ENCODE measurements around the gene CD86. TPM values are rescaled to one million over a fixed set of nuclear protein-coding genes. Genes with fewer than 3 reads are reported as not detected.

Gene CD86
- total RNA-seq, 4 donors from 2014 or later: 1.4 to 4.6 (median 2.2) TPM; not detected in 1

DNA sequence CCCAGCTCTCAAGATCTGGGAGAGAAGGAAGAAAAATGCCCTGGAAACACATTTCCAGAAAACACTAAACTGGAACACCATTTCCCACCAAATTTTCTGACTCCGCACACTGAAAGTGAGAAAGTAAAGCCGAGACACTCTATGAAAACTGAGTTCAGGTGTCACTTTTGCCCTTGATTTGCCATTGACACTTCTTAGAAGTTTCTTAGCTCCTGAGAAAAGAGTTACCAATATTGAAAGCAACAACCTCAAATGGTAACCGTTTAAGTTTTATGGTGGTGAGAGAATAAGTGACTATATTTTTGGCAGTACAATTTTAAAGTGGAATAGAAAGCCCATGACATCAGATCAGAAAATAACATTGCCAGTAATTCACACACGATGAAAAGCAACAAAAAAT lies 39.0 kb downstream of the CD86 start:
- in situ Hi-C loops (cut with MboI; ENCODE audit: low pct_ligation_motif_present in 1 of 4, low pct_unique_long_range_greater_than_20kb in 1 of 4, low sequenced_read_pairs in 3 of 4): no loop called here

DNA sequence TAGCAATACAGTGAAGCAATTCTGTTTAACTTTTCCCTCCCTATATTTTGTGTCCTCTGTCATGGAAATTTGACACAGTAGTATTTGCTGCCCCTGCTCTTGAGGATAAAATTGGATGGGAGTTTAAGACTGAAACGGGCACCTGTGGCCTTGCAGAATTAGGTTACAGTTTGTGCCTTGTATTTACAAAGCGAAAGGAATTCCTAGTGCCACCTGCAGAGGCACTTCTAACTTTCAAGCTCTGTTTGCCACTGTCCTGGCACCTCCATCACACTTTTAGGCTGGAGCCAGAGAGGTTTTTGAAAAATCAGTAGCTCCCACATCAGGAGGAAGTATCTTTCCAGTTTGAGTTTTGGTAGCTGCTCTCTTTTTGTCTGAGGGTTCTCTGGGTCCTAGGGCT lies 39.5 kb downstream of the CD86 start:
- in situ Hi-C loops (cut with MboI; ENCODE audit: low pct_ligation_motif_present in 1 of 4, low pct_unique_long_range_greater_than_20kb in 1 of 4, low sequenced_read_pairs in 3 of 4): no loop called here
- H3K4me3 ChIP-seq: no peak overlapping the region
- H3K27me3 ChIP-seq: no peaks in the 10 kb centered on the region
- WGBS, 2 donors (ENCODE audit: low coverage in 1 of 2): 50 to 56% methylated on average over 1 to 2 of the region's 2 CpGs
- no peak overlapping the region for H3K27ac ChIP-seq
- peaks cover 0 to 4% (median 0%) of the 10 kb centered on the region in 4 donors for H3K4me1 ChIP-seq
- no peaks in the 10 kb centered on the region for H3K36me3 ChIP-seq
- intact Hi-C loops (cut with DNase I; ENCODE audit: low total_unique reads): no loop called here
- TF ChIP-seq, protein P1, sequence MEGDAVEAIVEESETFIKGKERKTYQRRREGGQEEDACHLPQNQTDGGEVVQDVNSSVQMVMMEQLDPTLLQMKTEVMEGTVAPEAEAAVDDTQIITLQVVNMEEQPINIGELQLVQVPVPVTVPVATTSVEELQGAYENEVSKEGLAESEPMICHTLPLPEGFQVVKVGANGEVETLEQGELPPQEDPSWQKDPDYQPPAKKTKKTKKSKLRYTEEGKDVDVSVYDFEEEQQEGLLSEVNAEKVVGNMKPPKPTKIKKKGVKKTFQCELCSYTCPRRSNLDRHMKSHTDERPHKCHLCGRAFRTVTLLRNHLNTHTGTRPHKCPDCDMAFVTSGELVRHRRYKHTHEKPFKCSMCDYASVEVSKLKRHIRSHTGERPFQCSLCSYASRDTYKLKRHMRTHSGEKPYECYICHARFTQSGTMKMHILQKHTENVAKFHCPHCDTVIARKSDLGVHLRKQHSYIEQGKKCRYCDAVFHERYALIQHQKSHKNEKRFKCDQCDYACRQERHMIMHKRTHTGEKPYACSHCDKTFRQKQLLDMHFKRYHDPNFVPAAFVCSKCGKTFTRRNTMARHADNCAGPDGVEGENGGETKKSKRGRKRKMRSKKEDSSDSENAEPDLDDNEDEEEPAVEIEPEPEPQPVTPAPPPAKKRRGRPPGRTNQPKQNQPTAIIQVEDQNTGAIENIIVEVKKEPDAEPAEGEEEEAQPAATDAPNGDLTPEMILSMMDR (IDR thresholded peaks at IDR 0.05): no peak
- no peak for TF ChIP-seq POLR2AphosphoS5 (IDR thresholded peaks at IDR 0.05)
- no peak for TF ChIP-seq EP300 (IDR thresholded peaks at IDR 0.05; ENCODE audit: low read depth)
- TF ChIP-seq POLR2A (IDR thresholded peaks at IDR 0.05): no peak
- no peak for DNase-seq
- H3K9me3 ChIP-seq: no peaks in the 10 kb centered on the region

More for the DNA sequence above, 39.0 kb downstream of the CD86 start:
- Histone ChIP-seq H3K4me1 (peaks cover 0 to 4% (median 0%) of the 10 kb centered on the region in 4 donors), H3K36me3 (no peaks in the 10 kb centered on the region), H3K27ac (no peak overlapping the region), H3K27me3 (no peaks in the 10 kb centered on the region), H3K9me3 (no peaks in the 10 kb centered on the region), H3K4me3 (no peak overlapping the region)
- no peak for DNase-seq
- TF ChIP-seq, protein P1 (IDR thresholded peaks at IDR 0.05): no peak
- TF ChIP-seq POLR2AphosphoS5 (IDR thresholded peaks at IDR 0.05) (no peak), EP300 (IDR thresholded peaks at IDR 0.05; ENCODE audit: low read depth) (no peak), POLR2A (IDR thresholded peaks at IDR 0.05) (no peak)
- WGBS, 2 donors (ENCODE audit: low coverage in 1 of 2): 68 to 74% methylated on average over 3 to 4 of the region's 4 CpGs
- intact Hi-C loops (cut with DNase I; ENCODE audit: low total_unique reads): no loop called here

DNA sequence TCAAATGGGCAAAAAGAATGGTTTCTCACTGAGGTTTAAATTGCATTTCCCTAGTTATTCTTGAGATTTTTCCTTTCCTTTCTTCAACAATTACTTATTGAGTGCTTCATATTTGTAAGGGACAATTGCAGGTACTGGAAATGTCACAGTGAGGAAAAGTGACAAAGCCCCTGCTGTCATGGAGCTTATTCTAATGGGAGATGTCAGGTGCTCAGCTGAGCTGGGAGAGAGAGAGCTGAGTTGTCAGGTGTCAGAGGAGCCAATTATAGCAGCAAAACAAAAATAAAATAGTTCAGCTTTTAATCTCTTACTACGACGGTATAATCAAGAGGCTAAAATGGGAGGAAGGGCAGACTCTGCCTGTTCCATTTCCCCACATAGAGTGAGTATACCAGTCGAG lies 42.0 kb downstream of the CD86 start:
- no peak overlapping the region for H3K4me3 ChIP-seq
- intact Hi-C loops (cut with DNase I; ENCODE audit: low total_unique reads) (no loop called here), in situ Hi-C loops (cut with MboI; ENCODE audit: low pct_ligation_motif_present in 1 of 4, low pct_unique_long_range_greater_than_20kb in 1 of 4, low sequenced_read_pairs in 3 of 4) (no loop called here)
- no peaks in the 10 kb centered on the region for H3K27me3 ChIP-seq
- TF ChIP-seq, protein P1 (IDR thresholded peaks at IDR 0.05): no peak
- TF ChIP-seq POLR2A (IDR thresholded peaks at IDR 0.05) (no peak), POLR2AphosphoS5 (IDR thresholded peaks at IDR 0.05) (no peak), EP300 (IDR thresholded peaks at IDR 0.05; ENCODE audit: low read depth) (no peak)
- no peak overlapping the region for H3K27ac ChIP-seq
- DNase-seq: no peak
- no peaks in the 10 kb centered on the region for H3K4me1 ChIP-seq
- H3K9me3 ChIP-seq: no peaks in the 10 kb centered on the region
- 57 to 61% methylated on average over 3 of the region's 3 CpGs for WGBS, 2 donors (ENCODE audit: low coverage in 1 of 2)
- H3K36me3 ChIP-seq: no peaks in the 10 kb centered on the region

DNA sequence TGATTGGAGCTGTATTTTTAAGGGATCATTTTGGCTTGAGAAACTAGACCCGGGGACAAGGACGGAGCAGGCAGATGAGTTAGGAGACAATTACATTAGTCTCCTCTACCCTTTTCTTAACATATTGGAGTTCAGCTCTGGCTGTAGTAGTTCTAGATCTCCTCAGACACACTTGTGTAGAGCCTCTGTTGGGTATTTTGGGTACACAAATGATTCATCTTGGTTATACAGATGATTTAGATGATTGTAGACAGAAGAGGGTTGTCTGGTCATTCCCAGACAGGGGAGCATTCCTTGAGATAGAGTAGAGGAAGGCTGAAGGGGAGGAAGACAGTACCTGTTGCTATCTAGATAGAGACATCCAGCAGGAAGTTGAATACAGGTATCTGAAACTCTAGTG lies 43.4 kb downstream of the CD86 start:
- DNase-seq: no peak

More for the DNA sequence above, 43.4 kb downstream of the CD86 start:
- no peak overlapping the region for H3K4me3 ChIP-seq
- no peak overlapping the region for H3K27ac ChIP-seq
- H3K4me1 ChIP-seq: no peaks in the 10 kb centered on the region
- no peaks in the 10 kb centered on the region for H3K36me3 ChIP-seq
- WGBS, 2 donors (ENCODE audit: low coverage in 1 of 2): 94 to 95% methylated on average over 2 of the region's 2 CpGs
- no peaks in the 10 kb centered on the region for H3K27me3 ChIP-seq
- in situ Hi-C loops (cut with MboI; ENCODE audit: low pct_ligation_motif_present in 1 of 4, low pct_unique_long_range_greater_than_20kb in 1 of 4, low sequenced_read_pairs in 3 of 4) (no loop called here), intact Hi-C loops (cut with DNase I; ENCODE audit: low total_unique reads) (no loop called here)
- H3K9me3 ChIP-seq: no peaks in the 10 kb centered on the region
- TF ChIP-seq, protein P1 (IDR thresholded peaks at IDR 0.05): no peak
- no peak for TF ChIP-seq POLR2AphosphoS5 (IDR thresholded peaks at IDR 0.05)
- TF ChIP-seq POLR2A (IDR thresholded peaks at IDR 0.05): no peak
- TF ChIP-seq EP300 (IDR thresholded peaks at IDR 0.05; ENCODE audit: low read depth): no peak
